Muscle layer of colon (tissue), 2 donors: ENCODE data around the gene ADARB2.
"Not testable (repeated sequence)": the region's sequence is repeated elsewhere in the genome, so short reads cannot be mapped to it uniquely, and the experiment has no call there.

Experiments used
- H3K27ac ChIP-seq: one replicate; pipeline ENCODE4 v1.7.0; 2013; ENCODE audit warnings: low read depth, mild to moderate bottlenecking, low read length, moderate library complexity
- H3K27me3 ChIP-seq, 2 donors: one replicate each; pipeline ENCODE4 v1.7.0; 2013; ENCODE audit warnings: low read length in 2 of 2, mild to moderate bottlenecking in 2 of 2; ENCODE audit not compliant: insufficient read depth in 2 of 2, control insufficient read depth in 1 of 2
- H3K36me3 ChIP-seq: one replicate; pipeline ENCODE4 v1.7.0; 2013; ENCODE audit warnings: mild to moderate bottlenecking, low read length; ENCODE audit not compliant: insufficient read depth
- H3K4me1 ChIP-seq: one replicate; pipeline ENCODE4 v1.7.0; 2013; ENCODE audit warnings: mild to moderate bottlenecking, low read length; ENCODE audit not compliant: insufficient read depth
- H3K4me3 ChIP-seq, 2 donors: one replicate each; pipeline ENCODE4 v1.7.0; 2013; ENCODE audit warnings: low read length in 2 of 2, low read depth in 1 of 2, mild to moderate bottlenecking in 1 of 2, moderate library complexity in 1 of 2
- H3K9ac ChIP-seq: one replicate; pipeline ENCODE4 v1.7.0; 2013; ENCODE audit warnings: low read length
- H3K9me3 ChIP-seq: one replicate; pipeline ENCODE4 v1.7.0; 2013; ENCODE audit warnings: mild to moderate bottlenecking, low read length
- donor health status: abdominal sarcoma.
- donor health status: Adenocarcinoma of cecum.

ADARB2 gene

GRCh38 chr10:1257274-1257673 is 480.1 kb downstream of the ADARB2 start:
- H3K36me3 ChIP-seq: no peaks in the 10 kb centered on the region
- no peak overlapping the region for H3K9ac ChIP-seq
- no peaks in the 10 kb centered on the region for H3K9me3 ChIP-seq
- no peak overlapping the region for H3K27ac ChIP-seq
- H3K27me3 ChIP-seq: no peaks in the 10 kb centered on the region
- no peak overlapping the region for H3K4me3 ChIP-seq
- no peaks in the 10 kb centered on the region for H3K4me1 ChIP-seq

GRCh38 chr10:1256432-1256725 is 480.9 kb downstream of the ADARB2 start:
- Histone ChIP-seq H3K9ac (no peak overlapping the region), H3K4me1 (no peaks in the 10 kb centered on the region), H3K9me3 (no peaks in the 10 kb centered on the region), H3K36me3 (no peaks in the 10 kb centered on the region), H3K27ac (no peak overlapping the region), H3K4me3 (no peak overlapping the region), H3K27me3 (no peaks in the 10 kb centered on the region)

GRCh38 chr10:1255600-1256431 is 481.5 kb downstream of the ADARB2 start:
- H3K27ac ChIP-seq: no peak overlapping the region
- H3K4me1 ChIP-seq: no peaks in the 10 kb centered on the region
- no peaks in the 10 kb centered on the region for H3K27me3 ChIP-seq
- no peaks in the 10 kb centered on the region for H3K9me3 ChIP-seq
- H3K9ac ChIP-seq: no peak overlapping the region
- H3K4me3 ChIP-seq: no peak overlapping the region
- H3K36me3 ChIP-seq: no peaks in the 10 kb centered on the region

- Histone ChIP-seq H3K27me3 (no peaks in the 10 kb centered on the region), H3K36me3 (no peaks in the 10 kb centered on the region), H3K4me3 (no peak overlapping the region), H3K9me3 (no peaks in the 10 kb centered on the region), H3K27ac (no peak overlapping the region), H3K4me1 (no peaks in the 10 kb centered on the region), H3K9ac (no peak overlapping the region)
Observed at GRCh38 chr10:1255118-1255517, 482.2 kb downstream of the ADARB2 start.

GRCh38 chr10:1253523-1254353 is 483.6 kb downstream of the ADARB2 start:
- no peaks in the 10 kb centered on the region for H3K27me3 ChIP-seq
- no peaks in the 10 kb centered on the region for H3K4me1 ChIP-seq
- no peak overlapping the region for H3K9ac ChIP-seq
- H3K27ac ChIP-seq: no peak overlapping the region
- H3K9me3 ChIP-seq: no peaks in the 10 kb centered on the region
- H3K36me3 ChIP-seq: no peaks in the 10 kb centered on the region
- no peak overlapping the region for H3K4me3 ChIP-seq

GRCh38 chr10:1251769-1252168 is 485.6 kb downstream of the ADARB2 start:
- H3K27ac ChIP-seq: no peak overlapping the region
- no peak overlapping the region for H3K4me3 ChIP-seq
- H3K9me3 ChIP-seq: no peaks in the 10 kb centered on the region
- no peaks in the 10 kb centered on the region for H3K4me1 ChIP-seq
- H3K36me3 ChIP-seq: no peaks in the 10 kb centered on the region
- no peak overlapping the region for H3K9ac ChIP-seq
- no peaks in the 10 kb centered on the region for H3K27me3 ChIP-seq

GRCh38 chr10:1249142-1249920 is 488.0 kb downstream of the ADARB2 start:
- Histone ChIP-seq H3K36me3 (no peaks in the 10 kb centered on the region), H3K4me3 (no peak overlapping the region), H3K27ac (no peak overlapping the region), H3K9ac (no peak overlapping the region), H3K9me3 (no peaks in the 10 kb centered on the region), H3K4me1 (no peaks in the 10 kb centered on the region), H3K27me3 (no peaks in the 10 kb centered on the region)

- H3K4me3 ChIP-seq, H3K9me3 ChIP-seq, H3K9ac ChIP-seq, H3K36me3 ChIP-seq, H3K4me1 ChIP-seq, H3K27me3 ChIP-seq, H3K27ac ChIP-seq: not testable (repeated sequence)
Observed at GRCh38 chr10:1248262-1248630, 489.1 kb downstream of the ADARB2 start.

- Histone ChIP-seq H3K9me3 (no peaks in the 10 kb centered on the region), H3K4me1 (no peaks in the 10 kb centered on the region), H3K27ac (no peak overlapping the region), H3K4me3 (no peak overlapping the region), H3K27me3 (no peaks in the 10 kb centered on the region), H3K9ac (no peak overlapping the region), H3K36me3 (no peaks in the 10 kb centered on the region)
Observed at GRCh38 chr10:1247598-1248261, 489.6 kb downstream of the ADARB2 start.

- Histone ChIP-seq H3K27ac (no peak overlapping the region), H3K4me3 (no peak overlapping the region), H3K9me3 (no peaks in the 10 kb centered on the region), H3K27me3 (peaks cover 6 to 8% of the 10 kb centered on the region in 2 donors), H3K4me1 (no peaks in the 10 kb centered on the region), H3K36me3 (no peaks in the 10 kb centered on the region), H3K9ac (no peak overlapping the region)
Observed at GRCh38 chr10:1244493-1244892, 492.8 kb downstream of the ADARB2 start.
